Gastroesophageal sphincter (tissue), 4 donors: ENCODE results near the gene CUX1. TPM values are rescaled to one million over a fixed set of nuclear protein-coding genes. Genes with fewer than 3 reads are reported as not detected.
"Not testable (repeated sequence)": the region's sequence is repeated elsewhere in the genome, so short reads cannot be mapped to it uniquely, and the experiment has no call there.

Source experiments
- ATAC-seq: fragments of 150-250 bp; one replicate; pipeline ENCODE4 v1.9.1; 2016; ENCODE audit warnings: mild to moderate bottlenecking, moderate library complexity
- H3K27ac ChIP-seq, 4 donors: fragments of 200-600 bp; sonication (generic) in 3 of 4; 1 replicate in 3 of 4; 2 replicates in 1 of 4; pipeline ENCODE4 v1.5.1; 2016 to 2019
- H3K27me3 ChIP-seq: fragments of 200-600 bp; sonication (generic); one replicate; pipeline ENCODE4 v1.5.1; 2019
- H3K36me3 ChIP-seq, 2 donors: fragments of 200-600 bp; sonication (generic); one replicate each; pipeline ENCODE4 v1.5.1; 2019; ENCODE audit warnings: control low read depth in 1 of 2
- H3K4me1 ChIP-seq, 3 donors: fragments of 200-600 bp; sonication (generic); 1 replicate in 2 of 3; 2 replicates in 1 of 3; pipeline ENCODE4 v1.5.1; 2016 to 2019; ENCODE audit warnings: control low read depth in 2 of 3
- H3K4me3 ChIP-seq, 2 donors: fragments of 200-600 bp; sonication (generic); one replicate each; pipeline ENCODE4 v1.5.1; 2019; ENCODE audit warnings: mild to moderate bottlenecking in 1 of 2, moderate library complexity in 1 of 2
- H3K9me3 ChIP-seq, 3 donors: fragments of 200-600 bp; sonication (generic); one replicate each; pipeline ENCODE4 v1.5.1; 2017 to 2019; ENCODE audit warnings: control low read depth in 2 of 3
- CTCF ChIP-seq, 4 experiments: fragments of 200-600 bp in 2 of 4; fragments of 450-650 bp in 2 of 4; sonication (generic) in 1 of 4; IDR thresholded peaks; one replicate each; pipeline ENCODE4 v1.5.1; 2017 to 2019; ENCODE audit warnings: antibody characterized with exemption in 4 of 4, mild to moderate bottlenecking in 2 of 4, moderate library complexity in 2 of 4
- EP300 ChIP-seq: sonication (generic); formaldehyde crosslinking; IDR thresholded peaks from one replicate; pipeline ENCODE4 v1.6.1; 2017; ENCODE audit warnings: antibody characterized with exemption, mild to moderate bottlenecking
- POLR2A ChIP-seq, 2 donors: fragments of 450-650 bp; IDR thresholded peaks; one replicate each; pipeline ENCODE4 v1.6.1; 2017; ENCODE audit warnings: antibody characterized with exemption in 2 of 2, mild to moderate bottlenecking in 2 of 2, moderate library complexity in 1 of 2
- POLR2AphosphoS5 ChIP-seq: sonication (generic); formaldehyde crosslinking; IDR thresholded peaks from one replicate; pipeline ENCODE4 v1.6.1; 2017; ENCODE audit warnings: antibody characterized with exemption
- WGBS, 2 donors: methylation state at CpG; one replicate each; pipeline ENCODE4 v1.1.5; 2018; ENCODE audit warnings: low coverage in 1 of 2; 5-methylcytosine and 5-hydroxymethylcytosine counted together
- total RNA-seq, 4 donors: library from RNA; depleted of rRNA; stranded (reverse); fragments of >200 nt; gene quantifications; one replicate each; pipeline ENCODE4 v1.1.0, GENCODE V29; 2016

The CUX1 gene
- total RNA-seq, 4 donors from 2014 or later: 84.4 to 134 (median 110) TPM

DNA sequence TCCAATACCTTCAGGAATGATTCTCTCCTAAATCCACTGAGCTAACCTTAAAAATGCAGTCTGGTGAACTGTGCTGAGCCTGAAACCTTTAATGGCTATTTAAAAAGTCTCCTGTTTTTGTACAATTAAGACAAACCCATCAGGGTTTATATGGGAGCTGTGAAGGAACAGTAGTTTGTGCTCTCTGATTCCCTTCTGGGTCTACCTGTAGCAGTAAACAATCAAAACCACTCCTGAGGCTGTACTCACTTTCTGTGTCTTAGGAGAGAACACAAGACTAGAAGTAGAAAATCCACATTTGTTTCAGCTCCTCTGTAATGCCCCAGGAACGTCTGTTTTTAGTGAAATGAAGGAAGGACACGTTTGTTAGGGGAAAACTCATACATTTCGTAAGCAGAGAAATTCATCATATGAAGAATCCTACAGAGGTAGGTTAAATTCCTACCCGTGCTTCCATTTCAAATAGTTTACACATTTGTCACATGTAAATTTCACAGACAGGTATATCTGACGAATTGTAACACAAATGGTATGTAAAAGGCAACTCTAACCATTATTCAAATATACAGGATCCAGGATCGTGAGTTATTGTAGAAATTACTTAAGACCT, 2.6 kb downstream of the CUX1 start:
- ATAC-seq: no peak
- Histone ChIP-seq H3K4me3 (no peak overlapping the region), H3K27me3 (no peaks in the 10 kb centered on the region), H3K4me1 (peaks cover 0 to 66% (median 9%) of the 10 kb centered on the region in 3 donors), H3K36me3 (no peaks in the 10 kb centered on the region), H3K27ac (peak overlapping the region in 3 of 4 donors; percentile 13 to 91 (median 85)), H3K9me3 (no peaks in the 10 kb centered on the region)
- TF ChIP-seq POLR2AphosphoS5 (no peak), CTCF (IDR thresholded peaks at IDR 0.05) (no peak), POLR2A (IDR thresholded peaks at IDR 0.05) (no peak), EP300 (no peak)
- 43 to 66% methylated on average over 6 of the region's 6 CpGs for WGBS, 2 donors

DNA sequence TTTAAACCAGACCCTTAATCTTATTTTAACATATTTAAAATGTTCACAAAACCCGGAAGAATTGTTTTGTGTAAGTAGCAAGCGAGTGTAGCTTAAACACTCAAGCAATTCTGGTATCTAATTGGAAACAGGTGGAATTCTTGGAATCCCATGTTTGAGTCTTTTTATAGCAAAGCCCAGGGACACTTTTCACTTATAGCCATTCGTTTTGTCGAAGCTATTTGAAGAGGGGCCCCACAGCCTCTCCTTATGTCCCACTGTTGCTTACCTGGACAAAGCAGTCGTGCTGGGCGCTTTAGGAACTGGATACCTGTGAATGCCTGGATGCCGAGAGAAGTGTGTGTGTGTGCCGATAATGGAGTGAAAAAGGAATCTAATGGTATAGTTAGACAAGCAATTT, 3.3 kb downstream of the CUX1 start:
- Histone ChIP-seq H3K27me3 (no peaks in the 10 kb centered on the region), H3K36me3 (no peaks in the 10 kb centered on the region), H3K9me3 (no peaks in the 10 kb centered on the region), H3K4me3 (no peak overlapping the region), H3K27ac (peak overlapping the region in 1 of 4 donors; percentile 49), H3K4me1 (peaks cover 0 to 70% (median 9%) of the 10 kb centered on the region in 3 donors)
- no peak for TF ChIP-seq EP300
- no peak for TF ChIP-seq CTCF (IDR thresholded peaks at IDR 0.05)
- no peak for TF ChIP-seq POLR2A (IDR thresholded peaks at IDR 0.05)
- TF ChIP-seq POLR2AphosphoS5: no peak
- 59 to 67% methylated on average over 7 to 8 of the region's 8 CpGs for WGBS, 2 donors
- no peak for ATAC-seq

DNA sequence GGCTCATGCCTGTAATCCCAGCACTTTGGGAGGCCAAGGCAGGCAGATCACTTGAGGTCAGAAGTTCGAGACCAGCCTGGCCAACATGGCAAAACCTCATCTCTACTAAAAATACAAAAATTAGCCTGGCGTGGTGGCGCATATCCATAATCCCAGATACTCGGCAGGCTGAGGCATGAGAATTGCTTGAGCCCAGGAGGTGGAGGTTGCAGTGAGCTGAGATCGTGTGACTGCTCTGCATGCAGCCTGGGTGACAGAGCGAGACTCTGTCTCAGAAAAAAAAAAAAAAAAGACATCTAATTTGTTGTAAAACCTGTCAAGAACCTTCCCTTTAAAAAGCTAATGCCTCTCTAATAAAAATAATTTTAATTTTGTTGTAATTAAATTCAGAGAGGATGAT, 5.2 kb downstream of the CUX1 start:
- not testable (repeated sequence) for H3K27me3 ChIP-seq, ATAC-seq, H3K4me3 ChIP-seq, H3K9me3 ChIP-seq, H3K36me3 ChIP-seq
- peaks cover 0 to 76% (median 9%) of the 10 kb centered on the region in 3 donors for H3K4me1 ChIP-seq
- WGBS, 2 donors: 51 to 73% methylated on average over 4 to 6 of the region's 6 CpGs
- H3K27ac ChIP-seq: peak overlapping the region in 2 of 4 donors; percentile 32 to 55

DNA sequence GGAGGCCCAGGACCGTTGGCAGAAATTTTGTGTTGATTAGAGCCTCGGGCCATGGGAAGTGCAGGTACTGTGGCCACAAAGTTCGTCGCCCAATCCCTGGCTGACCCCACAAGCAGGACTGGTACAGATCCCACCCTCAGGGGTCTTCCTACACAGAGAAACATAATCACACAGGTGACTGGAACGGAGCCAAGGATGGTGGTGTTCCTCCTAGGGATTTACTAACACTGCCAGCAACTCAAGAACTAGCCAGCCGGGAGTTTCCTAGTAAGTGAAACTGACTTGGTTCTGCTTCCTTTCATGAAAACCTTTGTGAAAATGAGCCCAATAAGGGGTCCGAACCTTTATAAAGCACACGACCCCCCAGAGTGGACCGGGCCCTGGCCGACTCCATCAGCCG, 5.7 kb downstream of the CUX1 start:
- no peak overlapping the region for H3K4me3 ChIP-seq
- no peak for ATAC-seq
- peak overlapping the region; percentile 26 to 55 (median 41) for H3K27ac ChIP-seq
- whole genome bisulfite sequencing, 2 donors: 57 to 80% methylated on average over 2 to 10 of the region's 11 CpGs
- no peaks in the 10 kb centered on the region for H3K9me3 ChIP-seq
- no peaks in the 10 kb centered on the region for H3K27me3 ChIP-seq
- TF ChIP-seq POLR2A (IDR thresholded peaks at IDR 0.05) (no peak), POLR2AphosphoS5 (no peak), EP300 (no peak), CTCF (IDR thresholded peaks at IDR 0.05) (no peak)
- no peaks in the 10 kb centered on the region for H3K36me3 ChIP-seq
- peaks cover 0 to 74% (median 9%) of the 10 kb centered on the region in 3 donors for H3K4me1 ChIP-seq

GRCh38 chr7:101823596-101823995, 6.2 kb downstream of the CUX1 start:
- Histone ChIP-seq H3K9me3 (no peaks in the 10 kb centered on the region), H3K36me3 (no peaks in the 10 kb centered on the region), H3K4me1 (peaks cover 0 to 74% (median 8%) of the 10 kb centered on the region in 3 donors), H3K4me3 (no peak overlapping the region), H3K27me3 (no peaks in the 10 kb centered on the region), H3K27ac (peak overlapping the region; percentile 26 to 55 (median 41))
- TF ChIP-seq POLR2AphosphoS5 (no peak), POLR2A (IDR thresholded peaks at IDR 0.05) (no peak), CTCF (IDR thresholded peaks at IDR 0.05) (no peak), EP300 (no peak)
- peak; percentile 22 for ATAC-seq
- WGBS, 2 donors: 37 to 50% methylated on average over 4 to 5 of the region's 5 CpGs
